HL-60 (cell line): Measurements from ENCODE around the gene CD300H.

Source experiments
- DNase-seq, 2 experiments: peaks; one replicate each; pipeline ENCODE4 v3.0.0-alpha.2; 2010 to 2020; ENCODE audit warnings: low read depth in 1 of 2, low spot score in 1 of 2
- H3K27ac ChIP-seq: fragments of 250-450 bp; sonication (Bioruptor Pico); replicated peaks from 2 replicates; pipeline ENCODE4 v1.5.1; 2020; ENCODE audit warnings: mild to moderate bottlenecking, moderate library complexity
- H3K27me3 ChIP-seq: fragments of 250-450 bp; sonication (Bioruptor Pico); 2 replicates; pipeline ENCODE4 v1.5.1; 2021; ENCODE audit warnings: mild to moderate bottlenecking, moderate library complexity; ENCODE audit not compliant: insufficient read depth, poor library complexity, severe bottlenecking
- H3K4me3 ChIP-seq: replicated peaks from 2 replicates; pipeline ENCODE4 v1.5.1; 2011; ENCODE audit warnings: mild to moderate bottlenecking, control low read depth, low read length; ENCODE audit not compliant: insufficient read depth
- GABPA ChIP-seq: IDR thresholded peaks from 2 replicates; pipeline ENCODE4 v1.6.1; 2012; ENCODE audit warnings: low read depth
- POLR2AphosphoS5 ChIP-seq: IDR thresholded peaks from 2 replicates; pipeline ENCODE4 v1.6.1; 2012; ENCODE audit warnings: low read depth
- SPI1 ChIP-seq: IDR thresholded peaks from 2 replicates; pipeline ENCODE4 v1.6.1; 2012; ENCODE audit warnings: low read depth, mild to moderate bottlenecking, borderline replicate concordance
- TF ChIP-seq, protein P1 (sequence below): IDR thresholded peaks from one replicate; pipeline ENCODE4 v1.5.1; 2011; ENCODE audit warnings: low read length, control low read depth, inconsistent platforms; ENCODE audit not compliant: insufficient read depth
- TF ChIP-seq, protein P2 (sequence below): IDR thresholded peaks from 2 replicates; pipeline ENCODE4 v1.6.1; 2012; ENCODE audit warnings: low read depth; ENCODE audit not compliant: insufficient replicate concordance

The CD300H gene

DNA sequence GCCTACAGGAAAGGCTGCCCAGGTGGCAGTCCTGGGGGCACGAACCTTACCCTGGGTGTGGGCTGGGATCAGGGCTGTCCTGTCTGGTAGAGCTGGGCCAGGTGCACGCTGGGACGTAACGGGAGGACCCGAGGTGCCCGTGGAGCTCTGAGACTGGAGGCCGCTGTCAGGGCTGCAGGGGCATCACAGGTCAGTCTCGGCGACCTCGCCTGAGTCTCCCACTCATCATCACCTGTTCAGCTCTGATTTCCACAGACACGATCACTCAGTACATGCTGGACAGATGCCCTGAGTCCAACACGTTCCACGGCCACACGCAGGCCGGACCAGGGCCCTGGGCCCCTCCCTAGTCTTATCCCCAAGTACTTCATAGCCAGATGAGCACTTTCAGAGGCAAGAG lies 16.7 kb downstream of the CD300H start:
- Histone ChIP-seq H3K4me3 (no peak overlapping the region), H3K27me3 (no peaks in the 10 kb centered on the region), H3K27ac (no peak overlapping the region)
- TF ChIP-seq SPI1 (no peak), GABPA (no peak), POLR2AphosphoS5 (no peak)
- TF ChIP-seq, protein P1, sequence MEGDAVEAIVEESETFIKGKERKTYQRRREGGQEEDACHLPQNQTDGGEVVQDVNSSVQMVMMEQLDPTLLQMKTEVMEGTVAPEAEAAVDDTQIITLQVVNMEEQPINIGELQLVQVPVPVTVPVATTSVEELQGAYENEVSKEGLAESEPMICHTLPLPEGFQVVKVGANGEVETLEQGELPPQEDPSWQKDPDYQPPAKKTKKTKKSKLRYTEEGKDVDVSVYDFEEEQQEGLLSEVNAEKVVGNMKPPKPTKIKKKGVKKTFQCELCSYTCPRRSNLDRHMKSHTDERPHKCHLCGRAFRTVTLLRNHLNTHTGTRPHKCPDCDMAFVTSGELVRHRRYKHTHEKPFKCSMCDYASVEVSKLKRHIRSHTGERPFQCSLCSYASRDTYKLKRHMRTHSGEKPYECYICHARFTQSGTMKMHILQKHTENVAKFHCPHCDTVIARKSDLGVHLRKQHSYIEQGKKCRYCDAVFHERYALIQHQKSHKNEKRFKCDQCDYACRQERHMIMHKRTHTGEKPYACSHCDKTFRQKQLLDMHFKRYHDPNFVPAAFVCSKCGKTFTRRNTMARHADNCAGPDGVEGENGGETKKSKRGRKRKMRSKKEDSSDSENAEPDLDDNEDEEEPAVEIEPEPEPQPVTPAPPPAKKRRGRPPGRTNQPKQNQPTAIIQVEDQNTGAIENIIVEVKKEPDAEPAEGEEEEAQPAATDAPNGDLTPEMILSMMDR: no peak
- TF ChIP-seq, protein P2, sequence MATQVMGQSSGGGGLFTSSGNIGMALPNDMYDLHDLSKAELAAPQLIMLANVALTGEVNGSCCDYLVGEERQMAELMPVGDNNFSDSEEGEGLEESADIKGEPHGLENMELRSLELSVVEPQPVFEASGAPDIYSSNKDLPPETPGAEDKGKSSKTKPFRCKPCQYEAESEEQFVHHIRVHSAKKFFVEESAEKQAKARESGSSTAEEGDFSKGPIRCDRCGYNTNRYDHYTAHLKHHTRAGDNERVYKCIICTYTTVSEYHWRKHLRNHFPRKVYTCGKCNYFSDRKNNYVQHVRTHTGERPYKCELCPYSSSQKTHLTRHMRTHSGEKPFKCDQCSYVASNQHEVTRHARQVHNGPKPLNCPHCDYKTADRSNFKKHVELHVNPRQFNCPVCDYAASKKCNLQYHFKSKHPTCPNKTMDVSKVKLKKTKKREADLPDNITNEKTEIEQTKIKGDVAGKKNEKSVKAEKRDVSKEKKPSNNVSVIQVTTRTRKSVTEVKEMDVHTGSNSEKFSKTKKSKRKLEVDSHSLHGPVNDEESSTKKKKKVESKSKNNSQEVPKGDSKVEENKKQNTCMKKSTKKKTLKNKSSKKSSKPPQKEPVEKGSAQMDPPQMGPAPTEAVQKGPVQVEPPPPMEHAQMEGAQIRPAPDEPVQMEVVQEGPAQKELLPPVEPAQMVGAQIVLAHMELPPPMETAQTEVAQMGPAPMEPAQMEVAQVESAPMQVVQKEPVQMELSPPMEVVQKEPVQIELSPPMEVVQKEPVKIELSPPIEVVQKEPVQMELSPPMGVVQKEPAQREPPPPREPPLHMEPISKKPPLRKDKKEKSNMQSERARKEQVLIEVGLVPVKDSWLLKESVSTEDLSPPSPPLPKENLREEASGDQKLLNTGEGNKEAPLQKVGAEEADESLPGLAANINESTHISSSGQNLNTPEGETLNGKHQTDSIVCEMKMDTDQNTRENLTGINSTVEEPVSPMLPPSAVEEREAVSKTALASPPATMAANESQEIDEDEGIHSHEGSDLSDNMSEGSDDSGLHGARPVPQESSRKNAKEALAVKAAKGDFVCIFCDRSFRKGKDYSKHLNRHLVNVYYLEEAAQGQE: no peak
- no peak for DNase-seq

- H3K27me3 ChIP-seq: no peaks in the 10 kb centered on the region
- H3K4me3 ChIP-seq: no peak overlapping the region
- DNase-seq: no peak
- no peak overlapping the region for H3K27ac ChIP-seq
- TF ChIP-seq GABPA (no peak), POLR2AphosphoS5 (no peak), SPI1 (no peak)
- TF ChIP-seq, protein P1: no peak
- TF ChIP-seq, protein P2: no peak
These were observed 18.0 kb downstream of the CD300H start for GRCh38 chr17:74549343-74549742.

DNA sequence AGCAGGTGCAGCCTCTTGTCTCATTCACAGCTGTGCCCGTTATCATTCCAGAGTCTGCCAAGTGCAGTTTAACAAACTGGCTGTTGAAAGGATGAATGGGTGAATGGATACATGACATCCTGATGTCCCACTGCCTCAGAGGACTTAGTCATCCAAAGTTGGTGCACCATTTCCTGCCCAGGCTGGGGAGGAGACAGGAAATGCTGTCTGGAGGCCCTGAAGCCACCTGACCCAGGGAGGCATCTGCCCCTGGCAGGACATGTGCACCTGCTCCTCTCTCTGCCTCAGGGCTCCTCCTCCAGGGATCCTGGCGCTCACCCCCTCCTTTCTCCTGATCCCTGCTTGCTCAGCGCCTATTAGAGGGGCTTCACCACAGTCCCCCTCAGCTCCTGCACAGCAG lies 19.6 kb downstream of the CD300H start:
- H3K27ac ChIP-seq: no peak overlapping the region
- TF ChIP-seq GABPA (no peak), POLR2AphosphoS5 (0 out of 2 replicates have a peak, but pooled peaks have one; percentile 27), SPI1 (no peak)
- H3K27me3 ChIP-seq: no peaks in the 10 kb centered on the region
- no peak overlapping the region for H3K4me3 ChIP-seq
- DNase-seq: peak in 1 of 2 experiments; percentile 45

DNA sequence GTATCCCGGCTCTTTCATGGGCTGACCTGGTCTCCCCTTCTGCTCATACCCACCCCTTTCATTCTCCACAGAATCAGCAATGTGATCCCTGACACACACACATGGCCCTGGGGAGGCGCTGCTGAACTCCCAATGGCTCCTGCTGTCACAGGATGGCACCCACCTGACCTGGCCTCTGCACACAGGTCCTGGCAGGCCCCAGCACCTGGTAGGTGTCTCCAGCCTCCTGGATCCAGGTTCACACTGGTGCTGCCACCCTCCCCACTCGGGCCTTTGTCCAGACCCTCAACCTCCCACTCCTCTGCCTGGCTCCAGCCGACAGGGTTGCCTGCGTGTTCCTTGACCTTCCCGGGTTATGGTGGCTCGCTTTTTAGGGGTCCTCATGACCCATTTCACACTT lies 20.0 kb downstream of the CD300H start:
- Histone ChIP-seq H3K27me3 (no peaks in the 10 kb centered on the region), H3K4me3 (no peak overlapping the region), H3K27ac (no peak overlapping the region)
- DNase-seq: no peak
- no peak for TF ChIP-seq SPI1
- TF ChIP-seq, protein P2: no peak
- no peak for TF ChIP-seq POLR2AphosphoS5
- TF ChIP-seq GABPA: no peak
- TF ChIP-seq, protein P1: no peak
